Stimulated activated CD4-positive, alpha-beta T cell treated with anti-CD3 and anti-CD28 coated beads, Interleukin-4, amount 100 ng/mL, for 24 hours (primary cell): ENCODE measurements around the gene PAX7.

ENCODE experiments used
- DNase-seq: peaks from one replicate; pipeline ENCODE4 v3.0.0-alpha.2; 2020

PAX7 gene

DNA sequence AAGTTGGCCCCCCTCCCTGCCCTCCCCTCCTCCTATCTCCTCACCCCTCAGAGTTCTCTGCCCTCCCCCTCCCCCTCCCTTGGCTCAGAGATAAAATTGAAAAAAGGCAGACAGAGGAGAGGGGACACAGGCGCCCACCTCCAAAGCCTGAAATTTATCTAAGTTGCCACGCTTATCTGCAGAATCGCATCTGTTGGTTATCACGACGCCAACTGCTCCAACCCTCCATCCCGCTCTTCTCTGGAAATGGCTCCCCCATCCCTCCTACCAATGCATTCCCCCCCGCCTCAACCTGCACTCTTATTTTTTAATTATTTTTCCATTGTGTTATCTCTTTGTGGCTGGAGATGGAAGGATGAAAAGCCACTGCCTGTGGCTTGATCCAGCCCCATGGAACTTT, 138.5 kb downstream of the PAX7 start:
- no peak for DNase-seq

DNA sequence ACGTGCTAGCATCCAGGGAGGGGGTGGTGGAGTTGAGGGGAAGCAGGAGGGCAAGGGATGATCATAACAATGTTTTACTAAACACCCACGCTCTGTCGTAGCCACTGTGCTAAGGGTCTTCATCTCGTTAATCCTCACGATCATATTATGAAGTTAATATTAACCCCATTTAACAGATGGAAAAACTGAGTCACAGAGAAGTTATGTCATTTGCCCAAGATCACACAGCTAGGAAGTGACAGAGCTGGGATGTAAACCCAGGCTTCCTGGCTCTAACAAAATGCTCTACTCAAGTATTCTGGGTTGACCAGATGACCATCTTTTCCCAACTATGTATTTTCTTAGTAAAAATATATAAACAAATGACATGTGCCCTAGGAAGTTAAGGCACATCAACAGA, 140.2 kb downstream of the PAX7 start:
- no peak for DNase-seq

DNA sequence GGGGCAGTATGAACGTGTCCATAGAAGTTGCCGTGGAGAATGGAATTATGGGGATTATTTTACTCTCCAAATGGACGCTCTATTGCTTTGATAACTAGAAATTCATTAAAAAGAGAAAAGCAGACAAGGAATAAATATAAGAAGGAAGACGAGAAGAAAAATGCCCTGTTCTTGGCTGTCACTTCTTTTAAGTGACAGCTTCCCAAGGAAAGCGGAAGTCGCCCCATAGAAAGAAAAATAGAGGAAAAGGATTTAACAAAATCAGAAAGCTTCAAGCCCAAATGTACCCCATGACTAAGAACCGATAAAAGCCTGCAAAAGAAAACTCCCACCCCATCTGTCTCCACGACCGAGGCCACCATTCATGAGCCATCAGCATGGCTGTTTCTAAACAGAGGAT, 143.1 kb downstream of the PAX7 start:
- DNase-seq: no peak

DNA sequence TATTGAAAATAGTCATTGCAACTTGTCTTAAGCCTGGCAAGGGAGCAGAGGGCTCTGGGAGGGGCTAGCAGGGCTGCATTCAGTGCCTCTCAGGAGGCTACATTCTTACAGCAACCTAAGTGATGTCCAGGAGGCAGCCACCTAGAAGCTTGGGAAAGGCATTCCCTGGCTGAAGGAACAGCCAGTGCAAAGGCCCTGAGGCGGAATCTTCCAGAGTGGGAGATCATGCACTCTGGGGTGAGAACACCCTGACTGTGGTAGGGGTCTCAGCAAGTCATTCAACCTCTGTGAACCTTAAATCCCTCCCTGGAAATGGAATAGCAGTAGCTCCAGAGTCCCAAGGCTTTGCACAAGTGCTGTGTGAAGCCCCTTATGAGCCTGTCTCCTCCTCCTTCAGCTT, 144.7 kb downstream of the PAX7 start:
- DNase-seq: no peak

DNA sequence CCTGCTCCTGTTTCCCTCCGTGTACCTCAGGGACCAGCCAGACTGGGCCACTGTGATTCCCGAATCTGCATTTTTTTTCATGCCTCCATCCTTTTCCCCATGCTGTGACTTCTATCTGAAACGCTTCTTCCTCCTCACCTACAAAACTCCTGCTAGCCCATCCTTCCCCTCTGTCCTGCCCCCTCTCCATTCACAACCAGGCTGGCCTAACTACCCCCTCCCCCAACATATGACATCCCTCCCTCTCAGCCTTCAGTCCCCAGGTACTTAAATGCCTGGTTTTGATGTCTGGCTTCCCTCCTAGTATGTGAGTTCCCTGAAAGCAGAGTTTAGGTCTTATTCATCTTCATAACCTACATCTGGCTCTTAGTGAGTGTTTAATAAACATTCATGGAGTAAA, 146.1 kb downstream of the PAX7 start:
- DNase-seq: no peak

DNA sequence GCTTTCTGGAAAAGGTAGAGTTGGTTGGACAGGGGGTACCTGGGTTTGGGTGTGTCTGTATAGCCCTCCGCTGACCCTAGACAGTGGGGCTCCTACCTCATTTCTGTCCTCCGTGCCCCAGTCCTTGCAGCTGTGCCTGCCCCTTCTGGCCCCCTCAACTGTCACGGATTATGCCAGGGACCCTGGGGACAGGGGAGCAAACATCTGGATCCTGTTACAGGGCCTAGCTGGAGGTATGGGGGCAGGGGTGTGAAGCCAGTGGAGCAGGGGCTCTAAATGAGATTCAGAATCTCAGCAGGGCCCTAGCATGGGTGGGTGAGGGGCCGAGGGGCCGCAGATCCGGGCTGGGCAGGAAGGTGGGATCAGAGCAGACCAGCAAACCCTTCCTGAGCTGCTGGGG, 147.8 kb downstream of the PAX7 start:
- DNase-seq: no peak

DNA sequence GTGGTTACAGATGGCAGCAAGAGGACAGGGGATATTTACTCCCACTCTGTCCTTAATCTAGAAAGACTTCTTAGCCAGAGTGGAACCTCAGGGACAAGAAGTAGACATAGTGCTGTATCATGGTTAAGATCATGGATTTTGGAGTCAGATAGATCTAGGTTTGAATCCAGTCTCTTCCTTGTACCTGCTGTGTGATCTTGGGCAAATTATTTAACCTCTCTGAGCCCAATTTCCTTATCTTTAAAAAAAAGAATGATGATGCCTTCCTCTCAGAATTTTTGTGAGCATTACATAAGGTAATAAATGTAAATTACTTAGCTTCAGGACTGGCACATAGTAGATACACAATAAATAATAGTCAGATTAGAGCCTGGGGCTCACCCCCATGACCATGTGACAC, 150.4 kb downstream of the PAX7 start:
- DNase-seq: no peak

DNA sequence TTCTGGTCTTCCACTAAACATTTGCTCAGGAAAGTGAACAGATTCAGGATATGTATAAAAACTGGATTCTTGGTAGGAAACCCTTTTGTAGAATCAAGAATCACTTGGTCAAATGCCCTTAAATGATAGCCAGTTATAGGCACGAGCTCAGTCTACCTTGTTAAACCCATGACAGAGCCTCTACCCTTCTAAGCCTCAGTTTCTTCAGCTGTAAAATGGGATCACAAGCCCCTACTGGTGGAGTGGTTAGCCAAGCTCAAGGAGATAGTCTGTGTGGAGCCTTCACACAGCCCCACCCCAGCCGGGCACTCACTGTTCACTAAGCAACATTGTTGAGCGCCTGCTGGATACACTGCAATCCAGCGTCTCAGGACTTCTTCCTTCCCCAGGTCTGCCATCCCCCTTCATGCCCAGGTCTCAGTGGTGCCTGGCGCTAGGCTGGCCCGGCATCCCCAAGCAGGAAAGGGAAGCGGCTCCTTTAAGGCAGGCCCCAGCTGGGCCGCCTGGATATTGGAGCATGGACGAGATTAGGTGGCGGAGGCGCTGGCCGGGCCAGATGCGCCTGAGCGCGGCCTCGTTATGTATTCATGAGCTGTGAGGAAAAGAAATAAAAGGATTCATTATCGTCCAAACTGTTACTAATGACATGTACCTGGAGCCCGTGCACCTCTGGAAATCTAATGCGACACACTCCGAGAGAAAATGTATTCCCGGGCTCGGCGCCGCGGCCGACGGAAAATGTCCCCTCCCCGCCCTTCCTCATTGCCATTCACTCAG, 153.2 kb downstream of the PAX7 start:
- no peak for DNase-seq

DNA sequence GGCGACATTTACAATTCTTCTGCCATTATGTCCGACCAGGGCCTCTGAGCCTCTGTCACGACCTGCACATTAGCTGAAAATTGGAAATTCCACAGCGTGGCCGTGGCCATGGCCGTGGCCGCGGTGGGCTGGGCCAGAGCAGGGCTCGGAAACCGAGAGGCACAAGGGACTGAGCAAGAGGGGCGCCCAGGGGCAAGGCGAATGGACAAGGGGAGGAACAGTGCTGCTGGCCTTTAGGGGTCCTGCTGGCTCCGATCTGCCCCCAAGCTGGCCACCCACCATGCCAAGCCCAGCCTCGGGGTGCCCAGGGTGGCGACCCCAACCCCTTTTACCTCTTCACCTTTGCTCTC, 153.8 kb downstream of the PAX7 start:
- DNase-seq: no peak

DNA sequence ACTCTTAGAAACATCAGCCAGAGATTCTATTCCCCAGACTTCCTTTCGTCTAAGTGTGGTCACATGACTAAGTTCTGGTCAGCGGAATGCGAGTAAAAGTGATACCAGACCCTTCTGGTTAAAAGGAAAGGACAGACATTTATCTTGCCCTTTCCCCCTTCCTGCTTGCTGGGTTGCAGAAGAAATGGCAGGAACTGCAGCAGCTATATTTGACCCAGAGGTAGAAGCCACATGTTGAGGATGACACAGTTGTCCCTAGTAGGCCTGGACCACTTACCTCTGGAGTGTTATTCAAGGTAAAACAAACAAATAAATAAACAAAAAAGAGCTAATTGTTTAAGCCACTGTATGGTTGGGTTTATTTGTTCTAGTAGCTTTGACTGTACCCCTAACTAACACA, 155.5 kb downstream of the PAX7 start:
- DNase-seq: no peak

DNA sequence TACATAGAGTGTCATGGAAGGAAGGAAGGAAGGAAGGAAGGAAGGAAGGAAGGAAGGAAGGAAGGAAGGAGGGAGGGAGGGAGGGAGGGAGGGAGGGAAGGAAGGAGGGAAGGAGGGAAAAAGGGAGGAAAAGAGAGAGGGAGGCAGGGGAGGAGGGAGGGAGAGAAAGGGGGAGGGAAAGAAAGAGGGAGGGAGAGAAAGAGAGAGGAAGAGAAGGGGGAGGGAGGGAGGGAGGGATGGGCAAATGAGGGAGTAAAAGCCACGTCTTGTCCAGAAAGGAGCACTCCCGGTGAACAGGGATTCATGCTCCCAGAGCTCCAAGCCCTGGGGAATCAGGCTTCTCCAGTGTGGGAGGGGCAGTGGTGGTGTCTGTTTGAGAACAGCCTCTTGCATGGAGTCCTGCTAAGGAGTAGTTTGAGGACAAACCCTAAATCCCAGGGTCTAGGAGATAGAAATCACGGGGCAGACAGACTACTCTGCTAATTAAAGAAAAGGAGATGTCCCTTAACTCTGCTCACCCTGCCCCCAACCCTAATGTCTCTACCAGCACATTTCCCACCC, 157.3 kb downstream of the PAX7 start:
- no peak for DNase-seq

DNA sequence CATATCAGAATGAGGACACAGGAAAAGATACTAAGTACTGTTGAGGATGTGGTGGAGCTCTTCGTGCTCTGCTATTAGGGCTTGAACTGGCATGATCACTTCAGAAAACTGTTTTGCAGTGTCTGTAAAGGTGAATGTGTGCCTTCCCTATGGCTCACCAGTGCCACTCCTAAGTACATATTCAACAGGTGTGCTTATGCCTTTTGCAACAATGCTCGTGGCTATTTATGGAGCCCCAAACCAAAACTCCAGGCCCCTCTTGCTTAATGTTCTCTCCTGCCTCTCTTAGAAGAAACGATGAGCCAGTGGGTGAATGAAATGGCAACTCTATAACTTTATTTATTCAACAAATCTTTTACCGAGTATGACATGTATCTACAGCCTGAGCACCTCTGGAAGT, 158.6 kb downstream of the PAX7 start:
- no peak for DNase-seq

DNA sequence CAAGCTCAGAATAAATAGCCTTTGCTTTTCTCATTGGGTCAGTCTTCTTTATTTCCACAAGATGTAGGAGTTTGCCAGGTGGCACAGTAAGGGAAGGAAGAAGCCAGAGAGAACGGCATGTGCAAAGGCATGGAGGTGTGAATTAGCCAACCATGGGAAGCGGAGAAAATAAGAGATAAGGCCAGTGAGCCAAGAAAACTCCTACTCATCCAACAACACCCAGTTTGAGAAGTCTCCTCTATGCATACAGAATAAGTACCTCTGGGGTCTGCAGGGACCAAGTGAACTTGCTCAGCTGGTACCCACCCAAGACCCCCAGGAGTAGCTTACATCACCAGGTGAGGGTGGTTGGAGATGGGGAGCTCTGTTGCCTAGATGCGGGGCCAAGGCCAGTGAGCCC, 162.1 kb downstream of the PAX7 start:
- DNase-seq: no peak

DNA sequence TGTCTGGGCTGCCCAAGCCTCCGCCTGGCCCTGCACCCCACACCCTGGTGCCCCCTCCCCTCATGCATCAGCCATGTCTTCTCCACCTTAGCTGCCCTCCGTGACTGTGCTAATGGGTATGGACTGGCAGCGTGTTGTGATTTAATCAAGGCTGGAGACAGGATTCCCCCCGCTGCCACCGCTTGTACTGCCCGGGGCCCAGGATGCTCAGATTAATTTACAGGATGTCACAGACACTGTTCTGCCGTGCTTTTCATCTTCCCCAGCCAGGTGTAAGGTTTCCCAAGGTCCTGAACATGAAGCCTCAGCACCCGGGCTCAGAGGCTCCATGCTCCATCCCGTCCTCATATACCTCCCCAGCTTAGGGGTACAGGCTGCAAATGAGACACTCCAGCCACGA, 162.5 kb downstream of the PAX7 start:
- no peak for DNase-seq

DNA sequence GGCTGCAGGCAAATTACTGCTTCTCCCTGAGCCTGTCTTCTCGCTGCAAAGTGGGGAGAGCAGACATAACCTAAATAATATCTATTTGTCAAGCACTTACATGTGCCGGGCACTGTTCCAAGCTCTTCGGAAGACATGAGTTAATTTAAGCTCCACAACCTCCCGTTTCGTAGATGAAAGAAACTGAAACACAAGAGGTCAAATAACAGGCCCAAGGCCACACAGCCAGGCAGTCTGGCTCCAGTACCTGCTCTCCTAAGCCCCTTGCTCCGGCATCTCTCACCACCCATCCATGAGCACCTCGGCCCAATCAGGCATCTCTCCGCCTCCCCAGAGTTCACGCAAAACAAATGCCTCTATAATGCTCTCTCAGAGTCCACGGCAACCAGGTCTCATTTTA, 163.4 kb downstream of the PAX7 start:
- DNase-seq: no peak

DNA sequence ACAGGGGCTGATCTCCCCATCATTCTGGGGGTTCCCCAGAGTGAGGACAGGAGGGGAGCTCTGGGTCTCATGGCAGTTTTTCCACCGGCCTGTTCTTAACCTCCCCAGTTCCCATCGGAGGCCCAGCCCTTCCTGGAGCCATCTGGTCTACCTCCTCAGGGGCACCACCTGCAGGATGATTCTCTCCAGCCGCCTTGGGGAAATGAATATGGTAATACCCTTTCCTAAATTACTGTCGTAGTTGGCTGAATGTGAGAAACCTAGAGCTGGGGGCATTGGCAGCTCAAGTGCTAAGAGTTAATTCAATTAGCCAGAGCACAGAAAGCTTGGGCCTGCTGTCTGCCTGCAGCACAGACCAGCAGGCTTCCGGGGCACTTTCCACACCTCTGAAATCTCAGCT, 163.9 kb downstream of the PAX7 start:
- DNase-seq: no peak

DNA sequence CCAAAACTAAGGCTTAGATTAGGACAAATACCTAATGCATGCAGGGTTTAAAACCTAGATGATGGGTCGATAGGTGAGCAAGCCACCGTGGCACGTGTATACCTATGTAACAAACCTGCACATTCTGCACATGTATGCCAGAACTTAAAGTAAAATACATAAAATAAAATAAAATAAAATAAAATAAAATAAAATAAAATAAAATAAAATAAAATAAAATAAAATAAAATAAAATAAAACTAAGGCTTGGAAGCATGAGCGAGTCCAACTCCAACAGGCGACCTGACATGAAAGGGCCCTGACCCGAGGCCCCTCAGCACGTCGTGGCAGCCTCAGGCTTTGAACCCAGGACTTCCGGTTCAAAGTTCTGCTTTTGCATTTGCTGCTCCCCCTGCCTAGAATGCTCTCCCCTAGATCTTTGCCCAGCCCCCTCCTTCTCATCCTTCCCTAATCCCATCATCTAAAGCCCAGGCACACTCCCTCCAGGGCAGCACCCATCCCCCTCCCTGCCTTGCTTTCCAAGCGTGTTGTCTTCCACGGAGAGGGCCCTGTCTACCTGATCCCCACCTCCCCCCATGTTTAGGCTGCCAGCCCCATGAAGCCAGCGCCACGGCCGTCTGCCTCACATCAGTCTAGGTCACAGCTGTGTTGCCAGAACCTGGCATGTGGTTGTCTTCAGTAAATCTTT, 164.5 kb downstream of the PAX7 start:
- no peak for DNase-seq

DNA sequence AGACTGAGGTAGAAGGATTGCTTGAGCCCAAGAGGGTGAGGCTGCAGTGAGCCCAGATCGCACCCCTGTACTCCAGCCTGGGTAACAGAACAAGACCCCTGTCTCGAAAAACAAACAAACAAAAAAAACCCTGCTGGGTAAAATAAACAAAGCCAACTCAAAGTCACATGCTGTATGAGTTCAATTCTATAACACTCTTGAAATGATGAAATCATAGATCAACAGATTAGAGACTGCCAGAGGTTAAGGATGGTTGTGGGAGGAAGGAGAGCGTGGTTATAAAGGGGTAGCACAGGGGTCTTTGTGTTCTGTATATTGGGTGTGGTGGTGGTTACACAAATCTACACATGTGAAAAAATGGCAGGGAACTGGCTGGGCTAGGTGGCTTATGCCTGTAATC, 166.3 kb downstream of the PAX7 start:
- DNase-seq: no peak
